Mucosa of stomach (tissue), 1 donor: ENCODE measurements around the gene PLD1.
"Not testable (repeated sequence)": the region's sequence is repeated elsewhere in the genome, so short reads cannot be mapped to it uniquely, and the experiment has no call there.

Source experiments
- H3K27me3 ChIP-seq: one replicate; pipeline ENCODE4 v1.7.0; 2013; ENCODE audit warnings: mild to moderate bottlenecking, low read length; ENCODE audit not compliant: control insufficient read depth, insufficient read depth
- H3K36me3 ChIP-seq: one replicate; pipeline ENCODE4 v1.7.0; 2013; ENCODE audit warnings: low read length; ENCODE audit not compliant: control insufficient read depth, insufficient read depth
- H3K4me1 ChIP-seq: one replicate; pipeline ENCODE4 v1.7.0; 2013; ENCODE audit warnings: mild to moderate bottlenecking, low read length; ENCODE audit not compliant: control insufficient read depth, insufficient read depth
- H3K4me3 ChIP-seq: one replicate; pipeline ENCODE4 v1.7.0; 2013; ENCODE audit warnings: low read length
- H3K9ac ChIP-seq: one replicate; pipeline ENCODE4 v1.7.0; 2013; ENCODE audit warnings: mild to moderate bottlenecking, low read length, moderate library complexity
- H3K9me3 ChIP-seq: one replicate; pipeline ENCODE4 v1.7.0; 2013; ENCODE audit warnings: mild to moderate bottlenecking, low read length, moderate library complexity; ENCODE audit not compliant: control insufficient read depth
- donor health status: Pancreatic carcinoma.

PLD1 gene

GRCh38 chr3:171824116-171824515 lies 13.8 kb upstream of the PLD1 start:
- Histone ChIP-seq H3K4me1 (no peaks in the 10 kb centered on the region), H3K9me3 (no peaks in the 10 kb centered on the region), H3K4me3 (no peak overlapping the region), H3K27me3 (no peaks in the 10 kb centered on the region), H3K9ac (no peak overlapping the region), H3K36me3 (no peaks in the 10 kb centered on the region)

- Histone ChIP-seq H3K27me3 (no peaks in the 10 kb centered on the region), H3K9ac (no peak overlapping the region), H3K9me3 (no peaks in the 10 kb centered on the region), H3K4me3 (no peak overlapping the region), H3K4me1 (no peaks in the 10 kb centered on the region), H3K36me3 (no peaks in the 10 kb centered on the region)
Measured at GRCh38 chr3:171822431-171823106, 12.3 kb upstream of the PLD1 start.

GRCh38 chr3:171821778-171822358 lies 11.6 kb upstream of the PLD1 start:
- H3K36me3 ChIP-seq, result no peaks in the 10 kb centered on the region
- H3K9ac ChIP-seq, result no peak overlapping the region
- no peaks in the 10 kb centered on the region for H3K27me3 ChIP-seq
- no peak overlapping the region for H3K4me3 ChIP-seq
- no peaks in the 10 kb centered on the region for H3K4me1 ChIP-seq
- H3K9me3 ChIP-seq, result no peaks in the 10 kb centered on the region

GRCh38 chr3:171821044-171821443 lies 10.8 kb upstream of the PLD1 start:
- Histone ChIP-seq H3K4me3 (no peak overlapping the region), H3K9me3 (no peaks in the 10 kb centered on the region), H3K4me1 (peaks cover 1% of the 10 kb centered on the region), H3K9ac (no peak overlapping the region), H3K36me3 (no peaks in the 10 kb centered on the region), H3K27me3 (no peaks in the 10 kb centered on the region)

- Histone ChIP-seq H3K4me3 (no peak overlapping the region), H3K9me3 (no peaks in the 10 kb centered on the region), H3K27me3 (no peaks in the 10 kb centered on the region), H3K9ac (no peak overlapping the region), H3K4me1 (peaks cover 4% of the 10 kb centered on the region), H3K36me3 (no peaks in the 10 kb centered on the region)
Measured at GRCh38 chr3:171817074-171817800, 7.0 kb upstream of the PLD1 start.

GRCh38 chr3:171815973-171816595 lies 5.8 kb upstream of the PLD1 start:
- H3K4me3 ChIP-seq, result no peak overlapping the region
- H3K9ac ChIP-seq, result no peak overlapping the region
- H3K27me3 ChIP-seq, result no peaks in the 10 kb centered on the region
- no peaks in the 10 kb centered on the region for H3K36me3 ChIP-seq
- H3K4me1 ChIP-seq, result peaks cover 4% of the 10 kb centered on the region
- H3K9me3 ChIP-seq, result no peaks in the 10 kb centered on the region

- H3K9ac ChIP-seq, H3K9me3 ChIP-seq, H3K27me3 ChIP-seq, H3K4me3 ChIP-seq, H3K36me3 ChIP-seq, H3K4me1 ChIP-seq: not testable (repeated sequence)
Measured at GRCh38 chr3:171814662-171815061, 4.4 kb upstream of the PLD1 start.

GRCh38 chr3:171813897-171814460 lies 3.7 kb upstream of the PLD1 start:
- Histone ChIP-seq H3K4me1 (peaks cover 7% of the 10 kb centered on the region), H3K27me3 (no peaks in the 10 kb centered on the region), H3K9ac (no peak overlapping the region), H3K9me3 (no peaks in the 10 kb centered on the region), H3K36me3 (no peaks in the 10 kb centered on the region), H3K4me3 (no peak overlapping the region)

- no peaks in the 10 kb centered on the region for H3K36me3 ChIP-seq
- H3K9me3 ChIP-seq, result no peaks in the 10 kb centered on the region
- H3K9ac ChIP-seq, result no peak overlapping the region
- H3K4me1 ChIP-seq, result peaks cover 12% of the 10 kb centered on the region
- H3K27me3 ChIP-seq, result no peaks in the 10 kb centered on the region
- no peak overlapping the region for H3K4me3 ChIP-seq
Measured at GRCh38 chr3:171813278-171813896, 3.1 kb upstream of the PLD1 start.

GRCh38 chr3:171812811-171813210 lies 2.5 kb upstream of the PLD1 start:
- Histone ChIP-seq H3K9me3 (no peaks in the 10 kb centered on the region), H3K4me1 (peaks cover 12% of the 10 kb centered on the region), H3K27me3 (no peaks in the 10 kb centered on the region), H3K4me3 (no peak overlapping the region), H3K36me3 (no peaks in the 10 kb centered on the region), H3K9ac (no peak overlapping the region)

GRCh38 chr3:171811913-171812335 lies 1.6 kb upstream of the PLD1 start:
- Histone ChIP-seq H3K4me1 (peaks cover 15% of the 10 kb centered on the region), H3K27me3 (no peaks in the 10 kb centered on the region), H3K36me3 (no peaks in the 10 kb centered on the region), H3K4me3 (no peak overlapping the region), H3K9me3 (no peaks in the 10 kb centered on the region), H3K9ac (no peak overlapping the region)
